Stimulated activated CD8-positive, alpha-beta memory T cell treated with anti-CD3 and anti-CD28 coated beads, Interleukin-4, amount 100 ng/mL, for 1 hour (primary cell): Measurements from ENCODE around the gene CABLES2.

Source experiments
- DNase-seq, 2 donors: peaks; one replicate each; pipeline ENCODE4 v3.0.0-alpha.2; 2020; ENCODE audit warnings: low read depth in 2 of 2, low spot score in 1 of 2

The CABLES2 gene

GRCh38 chr20:62372042-62372993 lies 34.8 kb downstream of the CABLES2 start:
- DNase-seq: no peak

GRCh38 chr20:62371588-62372041 lies 35.5 kb downstream of the CABLES2 start:
- DNase-seq: no peak

GRCh38 chr20:62370807-62371587 lies 36.1 kb downstream of the CABLES2 start:
- no peak for DNase-seq

GRCh38 chr20:62370115-62370806 lies 36.8 kb downstream of the CABLES2 start:
- DNase-seq: no peak

GRCh38 chr20:62369815-62370114 lies 37.3 kb downstream of the CABLES2 start:
- DNase-seq: no peak

- DNase-seq: no peak
Observed at GRCh38 chr20:62368976-62369814, 37.9 kb downstream of the CABLES2 start.

GRCh38 chr20:62368392-62368975 lies 38.6 kb downstream of the CABLES2 start:
- DNase-seq: no peak

GRCh38 chr20:62367633-62368391 lies 39.3 kb downstream of the CABLES2 start:
- no peak for DNase-seq

- DNase-seq: no peak
Observed at GRCh38 chr20:62367136-62367632, 39.9 kb downstream of the CABLES2 start, which contains the start of gene LAMA5. Gene LAMA5 (minus strand): TSS chr20:62367312. CDS start chr20:62367245, 67 bp downstream.

GRCh38 chr20:62366370-62367135 lies 40.5 kb downstream of the CABLES2 start:
- no peak for DNase-seq

GRCh38 chr20:62365814-62366369 lies 41.2 kb downstream of the CABLES2 start:
- no peak for DNase-seq

GRCh38 chr20:62364911-62365736 lies 42.0 kb downstream of the CABLES2 start:
- DNase-seq: no peak

GRCh38 chr20:62363920-62364851 lies 42.9 kb downstream of the CABLES2 start:
- DNase-seq: no peak

- no peak for DNase-seq
Observed at GRCh38 chr20:62362991-62363919, 43.8 kb downstream of the CABLES2 start.

GRCh38 chr20:62362590-62362940 lies 44.5 kb downstream of the CABLES2 start:
- DNase-seq: no peak
